ENCODE measurements around the gene CD101. TPM values are rescaled to one million over a fixed set of nuclear protein-coding genes. Genes with fewer than 3 reads are reported as not detected.

The CD101 gene
- total RNA-seq, 1 donor from 2014 or later = 3.2 TPM

DNA sequence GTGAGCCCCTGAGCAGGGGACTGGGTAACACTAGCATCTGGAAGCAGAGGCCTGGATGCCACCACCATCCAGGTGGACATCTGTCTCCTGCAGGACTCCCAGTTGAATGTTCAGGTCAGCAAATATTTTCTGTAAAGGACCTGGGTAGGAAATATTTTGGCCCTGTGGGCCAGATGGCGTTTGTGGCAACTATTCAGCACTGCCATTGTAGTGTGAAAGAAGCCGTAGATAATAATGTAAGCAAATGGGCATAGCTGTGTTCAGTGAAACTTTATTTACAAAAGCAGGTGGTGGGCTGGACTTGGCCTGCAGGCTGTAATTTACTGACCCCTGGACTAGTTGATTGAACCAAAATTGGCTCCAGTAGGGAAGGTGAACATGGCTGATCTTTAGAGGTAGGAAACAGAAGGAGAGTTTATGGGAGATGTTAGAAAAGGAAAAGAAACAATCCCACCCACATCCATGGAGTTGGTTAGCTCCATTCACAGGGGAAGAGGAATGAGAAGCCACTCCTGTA, 20.0 kb upstream of the CD101 start:
- peaks cover 10% of the 10 kb centered on the region for H3K4me1 Mint-ChIP-seq (ENCODE audit: low read depth, unreplicated experiment)
- H3K9me3 Mint-ChIP-seq (ENCODE audit: unreplicated experiment) = peaks cover 8% of the 10 kb centered on the region
- no peak overlapping the region for H3K4me3 Mint-ChIP-seq (ENCODE audit: unreplicated experiment)
- H3K27ac Mint-ChIP-seq (ENCODE audit: unreplicated experiment) = no peak overlapping the region
- DNase-seq = no peak
- H3K27me3 Mint-ChIP-seq (ENCODE audit: unreplicated experiment) = peaks cover 4% of the 10 kb centered on the region
- TF ChIP-seq, protein P1, sequence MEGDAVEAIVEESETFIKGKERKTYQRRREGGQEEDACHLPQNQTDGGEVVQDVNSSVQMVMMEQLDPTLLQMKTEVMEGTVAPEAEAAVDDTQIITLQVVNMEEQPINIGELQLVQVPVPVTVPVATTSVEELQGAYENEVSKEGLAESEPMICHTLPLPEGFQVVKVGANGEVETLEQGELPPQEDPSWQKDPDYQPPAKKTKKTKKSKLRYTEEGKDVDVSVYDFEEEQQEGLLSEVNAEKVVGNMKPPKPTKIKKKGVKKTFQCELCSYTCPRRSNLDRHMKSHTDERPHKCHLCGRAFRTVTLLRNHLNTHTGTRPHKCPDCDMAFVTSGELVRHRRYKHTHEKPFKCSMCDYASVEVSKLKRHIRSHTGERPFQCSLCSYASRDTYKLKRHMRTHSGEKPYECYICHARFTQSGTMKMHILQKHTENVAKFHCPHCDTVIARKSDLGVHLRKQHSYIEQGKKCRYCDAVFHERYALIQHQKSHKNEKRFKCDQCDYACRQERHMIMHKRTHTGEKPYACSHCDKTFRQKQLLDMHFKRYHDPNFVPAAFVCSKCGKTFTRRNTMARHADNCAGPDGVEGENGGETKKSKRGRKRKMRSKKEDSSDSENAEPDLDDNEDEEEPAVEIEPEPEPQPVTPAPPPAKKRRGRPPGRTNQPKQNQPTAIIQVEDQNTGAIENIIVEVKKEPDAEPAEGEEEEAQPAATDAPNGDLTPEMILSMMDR (IDR thresholded peaks at IDR 0.05; ENCODE audit: partially characterized antibody, unreplicated experiment) = no peak
- peaks cover 7% of the 10 kb centered on the region for H3K36me3 Mint-ChIP-seq (ENCODE audit: unreplicated experiment)

GRCh38 chr1:116982319-116983004, 19.1 kb upstream of the CD101 start:
- Mint-ChIP-seq H3K9me3 (ENCODE audit: unreplicated experiment) (peaks cover 8% of the 10 kb centered on the region), H3K4me1 (ENCODE audit: low read depth, unreplicated experiment) (peaks cover 18% of the 10 kb centered on the region), H3K27ac (ENCODE audit: unreplicated experiment) (no peak overlapping the region), H3K36me3 (ENCODE audit: unreplicated experiment) (peaks cover 3% of the 10 kb centered on the region), H3K27me3 (ENCODE audit: unreplicated experiment) (peaks cover 4% of the 10 kb centered on the region), H3K4me3 (ENCODE audit: unreplicated experiment) (no peak overlapping the region)
- TF ChIP-seq, protein P1 (IDR thresholded peaks at IDR 0.05; ENCODE audit: partially characterized antibody, unreplicated experiment) = no peak
- DNase-seq = no peak

DNA sequence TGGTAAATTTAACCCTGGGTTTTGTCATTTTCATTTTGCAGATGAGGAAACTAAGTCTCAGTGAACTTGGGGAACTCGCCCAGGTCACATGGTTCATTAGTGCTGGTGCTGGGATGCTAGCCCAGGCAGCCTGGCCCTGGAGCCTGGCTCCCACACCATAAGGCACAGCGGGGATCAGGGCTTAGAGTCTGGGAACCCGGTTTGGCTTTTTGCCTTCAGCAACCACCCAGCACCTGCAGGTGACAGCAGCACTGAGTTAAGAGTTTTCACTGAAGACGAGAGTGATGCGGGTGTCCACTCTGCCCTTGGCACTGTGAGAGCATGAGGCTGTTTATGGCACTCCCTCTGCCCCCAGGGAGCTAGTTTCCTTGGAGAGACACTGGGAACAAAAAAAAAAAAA, 18.4 kb upstream of the CD101 start:
- TF ChIP-seq, protein P1 (IDR thresholded peaks at IDR 0.05; ENCODE audit: partially characterized antibody, unreplicated experiment) = no peak
- Mint-ChIP-seq H3K27ac (ENCODE audit: unreplicated experiment) (no peak overlapping the region), H3K4me1 (ENCODE audit: low read depth, unreplicated experiment) (peaks cover 18% of the 10 kb centered on the region), H3K36me3 (ENCODE audit: unreplicated experiment) (no peaks in the 10 kb centered on the region), H3K27me3 (ENCODE audit: unreplicated experiment) (peaks cover 4% of the 10 kb centered on the region), H3K4me3 (ENCODE audit: unreplicated experiment) (no peak overlapping the region), H3K9me3 (ENCODE audit: unreplicated experiment) (peaks cover 8% of the 10 kb centered on the region)
- DNase-seq = no peak

DNA sequence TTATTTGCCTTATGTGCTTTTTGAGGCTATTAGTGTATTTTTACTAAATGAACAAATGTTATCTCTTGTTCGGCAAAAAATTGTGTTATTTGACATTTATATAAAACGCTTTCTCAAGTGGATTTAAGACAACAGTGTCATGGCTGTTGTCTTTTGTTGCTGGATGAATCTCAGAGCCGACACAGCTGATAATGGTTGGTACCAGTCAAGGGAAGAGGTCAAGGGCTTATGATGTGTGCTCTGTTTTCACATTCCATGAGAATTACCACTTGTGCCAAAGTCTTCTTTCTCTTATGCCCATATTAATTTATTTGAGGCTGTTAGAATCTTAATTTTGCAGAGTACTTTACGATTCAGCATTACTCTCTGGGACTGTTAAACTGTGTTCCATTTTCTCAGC, 17.9 kb upstream of the CD101 start:
- H3K9me3 Mint-ChIP-seq (ENCODE audit: unreplicated experiment) = peaks cover 8% of the 10 kb centered on the region
- TF ChIP-seq, protein P1 (IDR thresholded peaks at IDR 0.05; ENCODE audit: partially characterized antibody, unreplicated experiment) = no peak
- H3K27ac Mint-ChIP-seq (ENCODE audit: unreplicated experiment) = no peak overlapping the region
- peaks cover 4% of the 10 kb centered on the region for H3K27me3 Mint-ChIP-seq (ENCODE audit: unreplicated experiment)
- no peak overlapping the region for H3K4me3 Mint-ChIP-seq (ENCODE audit: unreplicated experiment)
- DNase-seq = no peak
- peaks cover 23% of the 10 kb centered on the region for H3K4me1 Mint-ChIP-seq (ENCODE audit: low read depth, unreplicated experiment)
- no peaks in the 10 kb centered on the region for H3K36me3 Mint-ChIP-seq (ENCODE audit: unreplicated experiment)

DNA sequence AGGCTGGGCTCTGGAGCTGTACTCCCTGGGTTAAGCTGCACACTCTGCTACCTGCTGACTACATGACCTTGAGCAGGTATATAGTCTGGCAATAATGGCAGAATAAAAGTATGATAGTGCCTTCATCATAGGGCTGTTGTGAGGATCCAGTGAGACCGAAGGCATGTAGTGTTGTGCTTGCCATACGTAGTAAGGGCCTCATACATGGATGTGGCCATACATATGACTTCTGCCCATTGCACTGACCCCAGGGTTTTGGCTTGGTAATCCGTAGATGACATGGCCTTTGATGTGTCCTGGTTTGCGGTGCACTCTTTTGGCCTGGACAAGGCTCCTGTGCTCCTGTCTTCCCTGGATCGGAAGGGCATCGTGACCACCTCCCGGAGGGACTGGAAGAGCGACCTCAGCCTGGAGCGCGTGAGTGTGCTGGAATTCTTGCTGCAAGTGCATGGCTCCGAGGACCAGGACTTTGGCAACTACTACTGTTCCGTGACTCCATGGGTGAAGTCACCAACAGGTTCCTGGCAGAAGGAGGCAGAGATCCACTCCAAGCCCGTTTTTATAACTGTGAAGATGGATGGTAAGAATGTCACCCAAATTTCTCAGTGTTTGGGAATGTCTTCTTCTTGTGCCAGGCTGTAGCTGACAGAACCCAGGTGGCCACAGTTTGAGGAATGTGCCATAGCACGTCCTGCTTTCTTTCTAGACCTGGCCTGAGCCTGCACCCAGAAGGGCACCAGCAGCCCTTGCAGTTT, 17.0 kb upstream of the CD101 start:
- Mint-ChIP-seq H3K27me3 (ENCODE audit: unreplicated experiment) (peaks cover 4% of the 10 kb centered on the region), H3K4me3 (ENCODE audit: unreplicated experiment) (no peak overlapping the region), H3K36me3 (ENCODE audit: unreplicated experiment) (no peaks in the 10 kb centered on the region), H3K9me3 (ENCODE audit: unreplicated experiment) (peaks cover 7% of the 10 kb centered on the region), H3K27ac (ENCODE audit: unreplicated experiment) (no peak overlapping the region), H3K4me1 (ENCODE audit: low read depth, unreplicated experiment) (peaks cover 29% of the 10 kb centered on the region)
- DNase-seq = no peak
- TF ChIP-seq, protein P1 (IDR thresholded peaks at IDR 0.05; ENCODE audit: partially characterized antibody, unreplicated experiment) = no peak

All from glutamatergic neuron (in vitro differentiated cells).